K562 (cell line): ENCODE results near the gene USB1. TPM values are rescaled to one million over a fixed set of nuclear protein-coding genes. Genes with fewer than 3 reads are reported as not detected.

ENCODE experiments used
- ATAC-seq: fragments of 200-7000 bp; cut with Tn5 transposase; 3 replicates; pipeline ENCODE4 v1.9.1; 2020; ENCODE audit warnings: moderate library complexity
- BruUV-seq: library from RNA; stranded (reverse); fragments of 400-500 nt; replicated peaks from 2 replicates; lab custom pipeline; 2021; lab: Mats Ljungman, UMichigan
- CTCF ChIA-PET: fragments of 300-600 bp; formaldehyde crosslinking; extraction: SDS; loops from one replicate; lab custom pipeline; 2021; ENCODE audit warnings: low intra/inter-chr PET ratio; lab: Yijun Ruan, JAX
- POLR2A ChIA-PET: fragments of 300-600, 350-650 bp; sonication (Branson Sonifier 250); formaldehyde crosslinking; extraction: SDS; loops from one replicate; lab custom pipeline; 2021; ENCODE audit warnings: antibody characterized with exemption, inconsistent platforms; lab: Yijun Ruan, JAX
- DNase-seq, 4 experiments: peaks; one replicate each; pipeline versions ENCODE4 v3.0.0 to v3.0.0-alpha.2; 2011 to 2018; ENCODE audit warnings: low spot score in 3 of 4, mixed read lengths in 3 of 4; ENCODE audit errors: extremely low read depth in 1 of 4
- FAIRE-seq: peaks from 2 replicates; lab custom pipeline; 2011; peaks lifted over from hg19 to GRCh38; lab: Jason Lieb, UNC
- H2AFZ ChIP-seq: 2 replicates; pipeline ENCODE4 v1.6.0; 2011; ENCODE audit warnings: low read depth, low read length, control low read depth, inconsistent platforms
- H3K27ac ChIP-seq: fragments of 200-600 bp; 3 replicates; pipeline ENCODE4 v1.8.0; 2011; ENCODE audit warnings: low read depth, mild to moderate bottlenecking, control low read depth, inconsistent platforms, low read length, moderate library complexity, mixed read lengths; ENCODE audit errors: extremely low read depth
- H3K27me3 ChIP-seq, 2 experiments: fragments of 300-600 bp in 1 of 2; 2 replicates in 1 of 2; 3 replicates in 1 of 2; pipeline versions ENCODE4 v1.6.0 to v1.8.0; 2011; ENCODE audit warnings: inconsistent platforms in 2 of 2, low read length in 2 of 2, mild to moderate bottlenecking in 1 of 2, mixed read lengths in 1 of 2, moderate library complexity in 1 of 2; ENCODE audit not compliant: control insufficient read depth in 2 of 2, insufficient read depth in 2 of 2
- H3K36me3 ChIP-seq: fragments of 300-600 bp; 3 replicates; pipeline ENCODE4 v1.8.0; 2011; ENCODE audit warnings: mild to moderate bottlenecking, low read length, inconsistent platforms; ENCODE audit not compliant: control insufficient read depth, insufficient read depth
- H3K4me1 ChIP-seq, 2 experiments: fragments of 200-600 bp in 1 of 2; replicated peaks in 1 of 2; 2 replicates in 1 of 2; 3 replicates in 1 of 2; pipeline versions ENCODE4 v1.5.1 to v1.8.0; 2011; ENCODE audit warnings: inconsistent platforms in 2 of 2, low read length in 2 of 2, mild to moderate bottlenecking in 1 of 2, mixed read lengths in 1 of 2, moderate library complexity in 1 of 2; ENCODE audit not compliant: control insufficient read depth in 2 of 2, insufficient read depth in 2 of 2
- H3K4me2 ChIP-seq: 2 replicates; pipeline ENCODE4 v1.6.1; 2011; ENCODE audit warnings: low read length, control low read depth, inconsistent platforms, mixed read lengths; ENCODE audit not compliant: insufficient read depth
- H3K4me3 ChIP-seq: fragments of 200-600 bp; sonication (generic), shearing (Covaris generic); 2 replicates; pipeline ENCODE4 v1.5.1; 2016; ENCODE audit warnings: control low read depth, inconsistent platforms
- H3K79me2 ChIP-seq: fragments of 200-600 bp; 3 replicates; pipeline ENCODE4 v1.8.0; 2011; ENCODE audit warnings: low read length, inconsistent platforms; ENCODE audit not compliant: control insufficient read depth, insufficient read depth
- H3K9ac ChIP-seq, 2 experiments: 2 replicates each; pipeline versions ENCODE4 v1.6.0 to v1.6.1; 2011; ENCODE audit warnings: low read depth in 2 of 2, low read length in 2 of 2, control low read depth in 1 of 2, inconsistent platforms in 1 of 2, mild to moderate bottlenecking in 1 of 2, mixed read lengths in 1 of 2; ENCODE audit not compliant: insufficient read depth in 1 of 2
- H3K9me1 ChIP-seq: one replicate; pipeline ENCODE4 v1.6.0; 2011; ENCODE audit warnings: inconsistent platforms, mild to moderate bottlenecking, low read length, moderate library complexity; ENCODE audit not compliant: control insufficient read depth, insufficient read depth
- H3K9me3 ChIP-seq: replicated peaks from 2 replicates; pipeline ENCODE4 v1.5.1; 2011; ENCODE audit warnings: low read depth, low read length, inconsistent platforms; ENCODE audit not compliant: control insufficient read depth, insufficient read depth
- H4K20me1 ChIP-seq: replicated peaks from 2 replicates; pipeline ENCODE4 v1.6.1; 2011; ENCODE audit warnings: low read length, inconsistent platforms, mixed read lengths; ENCODE audit not compliant: control insufficient read depth, insufficient read depth
- BCOR ChIP-seq: fragments of 450-650 bp; IDR thresholded peaks from 2 replicates; pipeline ENCODE4 v1.6.1; 2016
- BRCA1 ChIP-seq, 2 experiments: fragments of 450-650 bp in 1 of 2; sonication (generic) in 1 of 2; formaldehyde crosslinking in 1 of 2; IDR thresholded peaks; 2 replicates each; pipeline versions ENCODE4 v1.5.0 to v1.6.1; 2017 to 2020; ENCODE audit warnings: mild to moderate bottlenecking in 1 of 2, missing genetic modification reagents in 1 of 2
- CHD4 ChIP-seq: fragments of 200-600 bp; sonication (generic); IDR thresholded peaks from 3 replicates; pipeline ENCODE4 v1.6.1; 2012; ENCODE audit warnings: low read depth, mild to moderate bottlenecking, mixed read lengths, low read length, inconsistent platforms; ENCODE audit not compliant: insufficient read depth, insufficient replicate concordance, poor library complexity, severe bottlenecking
- LARP7 ChIP-seq: fragments of 450-650 bp; IDR thresholded peaks from 2 replicates; pipeline ENCODE4 v1.6.1; 2016
- POLR2A ChIP-seq: fragments of 450-650 bp; conservative IDR thresholded peaks from 2 replicates; pipeline ENCODE4 v1.6.1; 2016
- POLR2AphosphoS2 ChIP-seq: IDR thresholded peaks from 2 replicates; pipeline ENCODE4 v1.6.1; 2012; ENCODE audit warnings: low read length, improper control_type of control experiment
- SRSF1 ChIP-seq: fragments of 200-400 bp; formaldehyde crosslinking; IDR thresholded peaks from 2 replicates; pipeline ENCODE4 v1.6.1; 2017; ENCODE audit warnings: mild to moderate bottlenecking, low read depth, low read length, moderate library complexity
- SUPT5H ChIP-seq: fragments of 450-650 bp; IDR thresholded peaks from 2 replicates; pipeline ENCODE4 v1.6.1; 2016
- TBL1XR1 ChIP-seq, 2 experiments: IDR thresholded peaks; 2 replicates each; pipeline ENCODE4 v1.6.1; 2012; ENCODE audit warnings: improper control_type of control experiment in 2 of 2, low read length in 2 of 2, mild to moderate bottlenecking in 1 of 2
- ZNF133 ChIP-seq: fragments of 250-450 bp; sonication (Bioruptor Pico); IDR thresholded peaks from 2 replicates; pipeline ENCODE4 v1.4.0; 2020; ENCODE audit warnings: mild to moderate bottlenecking
- ZNF24 ChIP-seq: fragments of 450-650 bp; IDR thresholded peaks from 2 replicates; pipeline ENCODE4 v1.6.1; 2016
- ZNF316 ChIP-seq: fragments of 450-650 bp; IDR thresholded peaks from 2 replicates; pipeline ENCODE4 v1.6.1; 2016
- WGBS: fragments of 100-300 bp; shearing (Covaris generic); methylation state at CpG from one replicate; pipeline ENCODE4 v1.1.6; 2016; ENCODE audit warnings: low coverage, mixed read lengths; ENCODE audit not compliant: insufficient coverage; ENCODE audit errors: missing lambda C conversion rate; 5-methylcytosine and 5-hydroxymethylcytosine counted together
- in situ Hi-C: fragments of 300-500 bp; cut with MboI; formaldehyde crosslinking; loops from 4 replicates; pipeline ENCODE4 v1.15.0; 2018; ENCODE audit warnings: inconsistent platforms, mixed read lengths
- intact Hi-C: fragments of 100-400 bp; cut with micrococcal nuclease; formaldehyde crosslinking; loops from 2 replicates; pipeline ENCODE4 v1.14.2; 2022
- polyA plus RNA-seq, 8 experiments: library from polyadenylated mRNA; depleted of rRNA in 4 of 8; stranded (reverse) in 5 of 8; unstranded in 3 of 8; fragments of >200 nt; fragmentation: Nextera tagmentation in 2 of 8; fragmentation: Illumina TruSeq in 1 of 8; extraction: Ambion mirVana in 2 of 8; extraction: Trizol in 1 of 8; gene quantifications; 2 replicates each; pipeline versions ENCODE4 v1.2.1 to v1.2.3, GENCODE V29; 2011 to 2014; ENCODE audit warnings: inconsistent platforms in 1 of 8, missing spikeins in 1 of 8
- total RNA-seq, 7 experiments: library from RNA; depleted of rRNA in 6 of 7; stranded (reverse); fragments of >200 nt in 6 of 7; fragmentation: Illumina TruSeq in 2 of 7; extraction: Trizol in 2 of 7; gene quantifications; 2 replicates each; pipeline versions ENCODE4 v1.2.1 to v1.2.3, GENCODE V29; 2011 to 2021; ENCODE audit warnings: low replicate concordance in 1 of 7
- TF ChIP-seq, protein P1 (sequence below): fragments of 450-650 bp; IDR thresholded peaks from 2 replicates; pipeline ENCODE4 v1.6.1; 2017; ENCODE audit warnings: antibody characterized with exemption, mild to moderate bottlenecking
- TF ChIP-seq, protein P2 (sequence below): conservative IDR thresholded peaks from 2 replicates; pipeline ENCODE4 v1.6.1; 2011; ENCODE audit warnings: low read depth, mild to moderate bottlenecking, low read length; ENCODE audit not compliant: control insufficient read depth

The USB1 gene
- total and polyA plus RNA-seq, 9 of the 15 experiments (the other 6 are each of a cell fraction or from before 2014, with no cell fraction given): 11.6 to 73.6 (median 19.4) TPM

GRCh38 chr16:57961538-57961937 is 39.7 kb upstream of the USB1 start:
- no peak overlapping the region for H3K4me2 ChIP-seq
- CTCF ChIA-PET: no interaction called here
- H2AFZ ChIP-seq: no peak overlapping the region
- H3K27ac ChIP-seq: no peak overlapping the region
- POLR2A ChIA-PET: interaction anchor here (0.6 to 1.0 kb wide), 3 partner anchors 9 to 596 kb away, joined by 3 read pairs; partner anchors contain the start of gene CNGB1
- H3K79me2 ChIP-seq: no peaks in the 10 kb centered on the region
- DNase-seq (no peak), FAIRE-seq (no peak), ATAC-seq (no peak)
- 4% methylated on average over 2 of the region's 2 CpGs for WGBS
- in situ Hi-C loops (no loop called here), intact Hi-C loops (no loop called here)
- peaks cover 0 to 13% of the 10 kb centered on the region in 2 experiments; a peak in 3 of 5 replicates for H3K4me1 ChIP-seq
- no peak overlapping the region for H3K9ac ChIP-seq
- BruUV-seq: no TSS peak
- no peak overlapping the region for H3K4me3 ChIP-seq
- no peaks in the 10 kb centered on the region for H3K9me1 ChIP-seq
- H3K27me3 ChIP-seq: no peaks in the 10 kb centered on the region; a peak in 1 of 5 replicates
- H4K20me1 ChIP-seq: no peaks in the 10 kb centered on the region
- no peaks in the 10 kb centered on the region; the same call in 1 of the 2 replicates for H3K9me3 ChIP-seq
- no peaks in the 10 kb centered on the region for H3K36me3 ChIP-seq
- TF ChIP-seq POLR2AphosphoS2: no peak
- peak; percentile 98 for TF ChIP-seq ZNF24
- TF ChIP-seq POLR2A: no peak
- TF ChIP-seq CHD4: no peak
- TF ChIP-seq ZNF316: 0 out of 2 replicates have a peak, but pooled peaks have one; percentile 13
- TF ChIP-seq BRCA1 (IDR thresholded peaks at IDR 0.05): no peak
- no peak for TF ChIP-seq BRCA1 (CRISPR knock-in tag; IDR thresholded peaks at IDR 0.05)
- TF ChIP-seq, protein P1, sequence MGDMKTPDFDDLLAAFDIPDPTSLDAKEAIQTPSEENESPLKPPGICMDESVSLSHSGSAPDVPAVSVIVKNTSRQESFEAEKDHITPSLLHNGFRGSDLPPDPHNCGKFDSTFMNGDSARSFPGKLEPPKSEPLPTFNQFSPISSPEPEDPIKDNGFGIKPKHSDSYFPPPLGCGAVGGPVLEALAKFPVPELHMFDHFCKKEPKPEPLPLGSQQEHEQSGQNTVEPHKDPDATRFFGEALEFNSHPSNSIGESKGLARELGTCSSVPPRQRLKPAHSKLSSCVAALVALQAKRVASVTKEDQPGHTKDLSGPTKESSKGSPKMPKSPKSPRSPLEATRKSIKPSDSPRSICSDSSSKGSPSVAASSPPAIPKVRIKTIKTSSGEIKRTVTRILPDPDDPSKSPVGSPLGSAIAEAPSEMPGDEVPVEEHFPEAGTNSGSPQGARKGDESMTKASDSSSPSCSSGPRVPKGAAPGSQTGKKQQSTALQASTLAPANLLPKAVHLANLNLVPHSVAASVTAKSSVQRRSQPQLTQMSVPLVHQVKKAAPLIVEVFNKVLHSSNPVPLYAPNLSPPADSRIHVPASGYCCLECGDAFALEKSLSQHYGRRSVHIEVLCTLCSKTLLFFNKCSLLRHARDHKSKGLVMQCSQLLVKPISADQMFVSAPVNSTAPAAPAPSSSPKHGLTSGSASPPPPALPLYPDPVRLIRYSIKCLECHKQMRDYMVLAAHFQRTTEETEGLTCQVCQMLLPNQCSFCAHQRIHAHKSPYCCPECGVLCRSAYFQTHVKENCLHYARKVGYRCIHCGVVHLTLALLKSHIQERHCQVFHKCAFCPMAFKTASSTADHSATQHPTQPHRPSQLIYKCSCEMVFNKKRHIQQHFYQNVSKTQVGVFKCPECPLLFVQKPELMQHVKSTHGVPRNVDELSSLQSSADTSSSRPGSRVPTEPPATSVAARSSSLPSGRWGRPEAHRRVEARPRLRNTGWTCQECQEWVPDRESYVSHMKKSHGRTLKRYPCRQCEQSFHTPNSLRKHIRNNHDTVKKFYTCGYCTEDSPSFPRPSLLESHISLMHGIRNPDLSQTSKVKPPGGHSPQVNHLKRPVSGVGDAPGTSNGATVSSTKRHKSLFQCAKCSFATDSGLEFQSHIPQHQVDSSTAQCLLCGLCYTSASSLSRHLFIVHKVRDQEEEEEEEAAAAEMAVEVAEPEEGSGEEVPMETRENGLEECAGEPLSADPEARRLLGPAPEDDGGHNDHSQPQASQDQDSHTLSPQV: no peak
- no peak for TF ChIP-seq SRSF1
- TF ChIP-seq LARP7: no peak
- TF ChIP-seq TBL1XR1 (IDR thresholded peaks at IDR 0.05; ENCODE audit: low read length in 2 of 2): no peak
- no peak for TF ChIP-seq BCOR
- no peak for TF ChIP-seq SUPT5H
- no peak for TF ChIP-seq ZNF133
- TF ChIP-seq, protein P2, sequence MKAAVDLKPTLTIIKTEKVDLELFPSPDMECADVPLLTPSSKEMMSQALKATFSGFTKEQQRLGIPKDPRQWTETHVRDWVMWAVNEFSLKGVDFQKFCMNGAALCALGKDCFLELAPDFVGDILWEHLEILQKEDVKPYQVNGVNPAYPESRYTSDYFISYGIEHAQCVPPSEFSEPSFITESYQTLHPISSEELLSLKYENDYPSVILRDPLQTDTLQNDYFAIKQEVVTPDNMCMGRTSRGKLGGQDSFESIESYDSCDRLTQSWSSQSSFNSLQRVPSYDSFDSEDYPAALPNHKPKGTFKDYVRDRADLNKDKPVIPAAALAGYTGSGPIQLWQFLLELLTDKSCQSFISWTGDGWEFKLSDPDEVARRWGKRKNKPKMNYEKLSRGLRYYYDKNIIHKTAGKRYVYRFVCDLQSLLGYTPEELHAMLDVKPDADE: no peak
- TF ChIP-seq, all 486 proteins: peak for 2
